IPS-NIHi7 (cell line): ENCODE data around the gene NEUROD6.
A peak's percentile ranks its signal among the peaks of the same experiment; 100 is the strongest.

Source experiments
- DNase-seq: peaks from one replicate; pipeline ENCODE4 v3.0.0; 2012; ENCODE audit warnings: mixed read lengths; ENCODE audit errors: extremely low spot score

NEUROD6 gene

GRCh38 chr7:31335161-31335856 is 5.2 kb downstream of the NEUROD6 start:
- no peak for DNase-seq

- DNase-seq, result no peak
Measured at GRCh38 chr7:31333291-31333690, 7.2 kb downstream of the NEUROD6 start.

- peak; percentile 55 for DNase-seq
Measured at GRCh38 chr7:31327071-31327470, 13.5 kb downstream of the NEUROD6 start.

GRCh38 chr7:31326416-31326815 is 14.1 kb downstream of the NEUROD6 start:
- DNase-seq, result no peak

- DNase-seq, result no peak
Measured at GRCh38 chr7:31323101-31323500, 17.4 kb downstream of the NEUROD6 start.

GRCh38 chr7:31320675-31321074 is 19.9 kb downstream of the NEUROD6 start:
- DNase-seq, result no peak

GRCh38 chr7:31318313-31318712 is 22.2 kb downstream of the NEUROD6 start:
- DNase-seq, result no peak

- no peak for DNase-seq
Measured at GRCh38 chr7:31316876-31317275, 23.6 kb downstream of the NEUROD6 start.

- DNase-seq, result no peak
Measured at GRCh38 chr7:31315758-31316157, 24.8 kb downstream of the NEUROD6 start.

GRCh38 chr7:31314781-31315180 is 25.7 kb downstream of the NEUROD6 start:
- DNase-seq, result no peak

GRCh38 chr7:31312889-31313288 is 27.6 kb downstream of the NEUROD6 start:
- no peak for DNase-seq

GRCh38 chr7:31311552-31311951 is 29.0 kb downstream of the NEUROD6 start:
- peak; percentile 45 for DNase-seq

GRCh38 chr7:31310321-31310935 is 30.1 kb downstream of the NEUROD6 start:
- DNase-seq, result no peak

- no peak for DNase-seq
Measured at GRCh38 chr7:31309407-31309806, 31.1 kb downstream of the NEUROD6 start.

GRCh38 chr7:31308652-31309051 is 31.9 kb downstream of the NEUROD6 start:
- no peak for DNase-seq

- no peak for DNase-seq
Measured at GRCh38 chr7:31307972-31308371, 32.6 kb downstream of the NEUROD6 start.

- DNase-seq, result no peak
Measured at GRCh38 chr7:31305260-31305659, 35.3 kb downstream of the NEUROD6 start.

GRCh38 chr7:31304446-31304845 is 36.1 kb downstream of the NEUROD6 start:
- no peak for DNase-seq

GRCh38 chr7:31302356-31302755 is 38.2 kb downstream of the NEUROD6 start:
- no peak for DNase-seq

- DNase-seq, result no peak
Measured at GRCh38 chr7:31299336-31299735, 41.2 kb downstream of the NEUROD6 start.

- no peak for DNase-seq
Measured at GRCh38 chr7:31290601-31291000, 49.9 kb downstream of the NEUROD6 start.
